GM23338 (cell line): Measurements from ENCODE around the gene NEB. TPM values are rescaled to one million over a fixed set of nuclear protein-coding genes. Genes with fewer than 3 reads are reported as not detected.

Experiments
- ATAC-seq: fragments of 200-7000 bp; cut with Tn5 transposase; 3 replicates; pipeline ENCODE4 v1.9.1; 2020
- DNase-seq: peaks from one replicate; pipeline ENCODE4 v3.0.0-alpha.2; 2015; ENCODE audit warnings: low spot score
- H2AFZ ChIP-seq: fragments of 200-600 bp; sonication (generic); 2 replicates; pipeline ENCODE4 v1.8.0; 2016; ENCODE audit warnings: antibody characterized with exemption, mild to moderate bottlenecking, moderate library complexity
- H3F3A ChIP-seq: fragments of 200-600 bp; sonication (generic); replicated peaks from 2 replicates; pipeline ENCODE4 v1.8.0; 2017; ENCODE audit warnings: antibody characterized with exemption, mixed run types, low read depth
- H3K27ac ChIP-seq: fragments of 200-600 bp; sonication (generic); 2 replicates; pipeline ENCODE4 v1.6.1; 2016; ENCODE audit warnings: low read depth
- H3K27me3 ChIP-seq: fragments of 200-600 bp; sonication (generic); 2 replicates; pipeline ENCODE4 v1.8.0; 2016; ENCODE audit warnings: mild to moderate bottlenecking, mixed run types, moderate library complexity; ENCODE audit not compliant: insufficient read depth
- H3K36me3 ChIP-seq: fragments of 200-600 bp; sonication (generic); 2 replicates; pipeline ENCODE4 v1.8.0; 2016; ENCODE audit warnings: mild to moderate bottlenecking; ENCODE audit not compliant: insufficient read depth
- H3K4me1 ChIP-seq: fragments of 200-600 bp; sonication (generic); 2 replicates; pipeline ENCODE4 v1.8.0; 2016; ENCODE audit warnings: mild to moderate bottlenecking, moderate library complexity; ENCODE audit not compliant: insufficient read depth
- H3K4me2 ChIP-seq: fragments of 200-600 bp; sonication (generic); 2 replicates; pipeline ENCODE4 v1.7.1; 2017; ENCODE audit warnings: mixed run types
- H3K4me3 ChIP-seq: fragments of 200-600 bp; sonication (generic); 2 replicates; pipeline ENCODE4 v1.6.1; 2016; ENCODE audit warnings: mixed run types
- H3K79me2 ChIP-seq: fragments of 200-600 bp; sonication (generic); replicated peaks from 2 replicates; pipeline ENCODE4 v1.8.0; 2017; ENCODE audit warnings: mild to moderate bottlenecking; ENCODE audit not compliant: insufficient read depth
- H3K9me2 ChIP-seq: fragments of 200-600 bp; sonication (generic); 2 replicates; pipeline ENCODE4 v1.8.0; 2017; ENCODE audit not compliant: insufficient read depth
- H4K20me1 ChIP-seq: fragments of 200-600 bp; sonication (generic); replicated peaks from 2 replicates; pipeline ENCODE4 v1.8.0; 2017; ENCODE audit warnings: mild to moderate bottlenecking; ENCODE audit not compliant: insufficient read depth
- H3K27ac Mint-ChIP-seq: 2 replicates; pipeline ENCODE4 v1.8.0; 2020; ENCODE audit warnings: inconsistent platforms, mild to moderate bottlenecking, moderate library complexity, mixed read lengths
- H3K27me3 Mint-ChIP-seq: 3 replicates; pipeline ENCODE4 v1.8.0; 2022; ENCODE audit warnings: low read depth, mild to moderate bottlenecking, moderate library complexity, mixed read lengths, inconsistent platforms; ENCODE audit not compliant: insufficient read depth, poor library complexity
- H3K36me3 Mint-ChIP-seq: 3 replicates; pipeline ENCODE4 v1.8.0; 2021; ENCODE audit warnings: low read depth, mild to moderate bottlenecking, inconsistent platforms, moderate library complexity, mixed read lengths
- H3K4me1 Mint-ChIP-seq: 3 replicates; pipeline ENCODE4 v1.8.0; 2020; ENCODE audit warnings: mild to moderate bottlenecking, inconsistent platforms, mixed read lengths
- H3K4me3 Mint-ChIP-seq: 3 replicates; pipeline ENCODE4 v1.8.0; 2021; ENCODE audit warnings: moderate library complexity, mild to moderate bottlenecking, inconsistent platforms, mixed read lengths
- H3K9me3 Mint-ChIP-seq: 3 replicates; pipeline ENCODE4 v1.8.0; 2020; ENCODE audit warnings: moderate library complexity, mild to moderate bottlenecking, inconsistent platforms, mixed read lengths
- CREB1 ChIP-seq: fragments of 250-450 bp; sonication (Bioruptor Pico); IDR thresholded peaks from 2 replicates; pipeline ENCODE4 v1.5.0; 2020; ENCODE audit warnings: low read depth, mild to moderate bottlenecking, moderate library complexity
- EZH2 ChIP-seq: fragments of 200-600 bp; sonication (generic); IDR thresholded peaks from one replicate; pipeline ENCODE4 v1.8.0; 2017; ENCODE audit warnings: antibody characterized with exemption, mild to moderate bottlenecking, low read depth; ENCODE audit not compliant: unreplicated experiment
- EZH2phosphoT487 ChIP-seq: fragments of 200-600 bp; sonication (generic); IDR thresholded peaks from one replicate; pipeline ENCODE4 v1.8.1; 2018; ENCODE audit warnings: antibody characterized with exemption; ENCODE audit not compliant: unreplicated experiment
- JUNB ChIP-seq: IDR thresholded peaks from one replicate; pipeline ENCODE4 v1.6.1; 2016; ENCODE audit warnings: antibody characterized with exemption; ENCODE audit not compliant: unreplicated experiment
- NANOG ChIP-seq: IDR thresholded peaks from 2 replicates; pipeline ENCODE4 v1.6.1; 2016; ENCODE audit warnings: antibody characterized with exemption, borderline replicate concordance
- POLR2AphosphoS5 ChIP-seq: IDR thresholded peaks from 2 replicates; pipeline ENCODE4 v1.6.1; 2016; ENCODE audit warnings: antibody characterized with exemption, low read depth
- STAT1 ChIP-seq: IDR thresholded peaks from one replicate; pipeline ENCODE4 v1.6.1; 2016; ENCODE audit warnings: antibody characterized with exemption; ENCODE audit not compliant: unreplicated experiment
- ZNF114 ChIP-seq: fragments of 250-450 bp; sonication (Bioruptor Pico); IDR thresholded peaks from 2 replicates; pipeline ENCODE4 v1.5.0; 2020; ENCODE audit warnings: mild to moderate bottlenecking, moderate library complexity
- ZNF331 ChIP-seq: fragments of 250-450 bp; sonication (Bioruptor Pico); IDR thresholded peaks from 2 replicates; pipeline ENCODE4 v1.5.0; 2020; ENCODE audit warnings: low read depth, mild to moderate bottlenecking, moderate library complexity
- polyA plus RNA-seq: library from polyadenylated mRNA; unstranded; fragments of >200 nt; fragmentation: Nextera tagmentation; extraction: Ambion mirVana; gene quantifications from 2 replicates; pipeline ENCODE4 v1.2.1, GENCODE V29; 2016
- total RNA-seq: library from RNA; depleted of rRNA; stranded (reverse); fragments of >200 nt; shearing (Covaris generic); gene quantifications from 2 replicates; pipeline ENCODE4 v1.2.3, GENCODE V29; 2014
- TF ChIP-seq, protein P1 (sequence below): IDR thresholded peaks from 2 replicates; pipeline ENCODE4 v1.6.1; 2016; ENCODE audit warnings: antibody characterized with exemption
- TF ChIP-seq, protein P2 (sequence below): IDR thresholded peaks from one replicate; pipeline ENCODE4 v1.6.1; 2018; ENCODE audit warnings: antibody characterized with exemption; ENCODE audit not compliant: unreplicated experiment
- TF ChIP-seq, protein P3 (sequence below), 2 experiments: fragments of 200-600 bp in 1 of 2; sonication (generic) in 1 of 2; conservative IDR thresholded peaks; 2 replicates each; pipeline versions ENCODE4 v1.5.1 to v1.6.1; 2016 to 2017; ENCODE audit warnings: antibody characterized with exemption in 2 of 2, low read depth in 2 of 2, mild to moderate bottlenecking in 2 of 2, moderate library complexity in 1 of 2
- TF ChIP-seq, protein P4 (sequence below): fragments of 250-450 bp; sonication (Bioruptor Pico); IDR thresholded peaks from 2 replicates; pipeline ENCODE4 v1.5.0; 2020; ENCODE audit warnings: mild to moderate bottlenecking, moderate library complexity

NEB gene
- total and polyA plus RNA-seq, 2 experiments from 2014 or later, result 6.2 to 13.7 TPM

DNA sequence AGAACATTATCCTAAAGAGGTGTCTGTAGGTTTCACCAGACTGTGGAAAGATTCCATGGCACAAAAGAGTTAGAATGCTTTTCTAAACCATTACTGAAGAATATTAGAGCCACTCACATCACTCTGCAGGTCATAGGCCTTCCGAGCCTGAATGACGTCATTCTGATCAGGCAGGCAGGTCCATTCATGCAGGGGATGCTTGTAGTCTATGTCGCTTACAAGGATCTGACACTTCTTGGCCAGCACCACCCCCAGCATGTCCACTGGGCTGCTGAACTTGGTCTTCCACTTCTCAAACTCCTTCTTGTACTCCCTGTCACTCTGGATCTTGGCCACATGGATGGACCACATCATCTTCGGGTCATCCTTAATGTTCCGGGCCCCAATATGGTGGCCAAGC is 120.1 kb downstream of the NEB start:
- Mint-ChIP-seq H3K9me3 (no peaks in the 10 kb centered on the region), H3K4me1 (no peaks in the 10 kb centered on the region), H3K27ac (no peak overlapping the region), H3K4me3 (no peak overlapping the region), H3K36me3 (no peaks in the 10 kb centered on the region), H3K27me3 (no peaks in the 10 kb centered on the region)
- no peaks in the 10 kb centered on the region for H3K4me1 ChIP-seq
- no peaks in the 10 kb centered on the region for H4K20me1 ChIP-seq
- no peak overlapping the region for H3K27ac ChIP-seq
- TF ChIP-seq STAT1 (no peak), POLR2AphosphoS5 (no peak), CREB1 (no peak), EZH2phosphoT487 (no peak), NANOG (no peak), ZNF331 (no peak), ZNF114 (CRISPR knock-in tag) (no peak), EZH2 (no peak), JUNB (no peak)
- TF ChIP-seq, protein P1, sequence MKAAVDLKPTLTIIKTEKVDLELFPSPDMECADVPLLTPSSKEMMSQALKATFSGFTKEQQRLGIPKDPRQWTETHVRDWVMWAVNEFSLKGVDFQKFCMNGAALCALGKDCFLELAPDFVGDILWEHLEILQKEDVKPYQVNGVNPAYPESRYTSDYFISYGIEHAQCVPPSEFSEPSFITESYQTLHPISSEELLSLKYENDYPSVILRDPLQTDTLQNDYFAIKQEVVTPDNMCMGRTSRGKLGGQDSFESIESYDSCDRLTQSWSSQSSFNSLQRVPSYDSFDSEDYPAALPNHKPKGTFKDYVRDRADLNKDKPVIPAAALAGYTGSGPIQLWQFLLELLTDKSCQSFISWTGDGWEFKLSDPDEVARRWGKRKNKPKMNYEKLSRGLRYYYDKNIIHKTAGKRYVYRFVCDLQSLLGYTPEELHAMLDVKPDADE, result no peak
- TF ChIP-seq, protein P2, sequence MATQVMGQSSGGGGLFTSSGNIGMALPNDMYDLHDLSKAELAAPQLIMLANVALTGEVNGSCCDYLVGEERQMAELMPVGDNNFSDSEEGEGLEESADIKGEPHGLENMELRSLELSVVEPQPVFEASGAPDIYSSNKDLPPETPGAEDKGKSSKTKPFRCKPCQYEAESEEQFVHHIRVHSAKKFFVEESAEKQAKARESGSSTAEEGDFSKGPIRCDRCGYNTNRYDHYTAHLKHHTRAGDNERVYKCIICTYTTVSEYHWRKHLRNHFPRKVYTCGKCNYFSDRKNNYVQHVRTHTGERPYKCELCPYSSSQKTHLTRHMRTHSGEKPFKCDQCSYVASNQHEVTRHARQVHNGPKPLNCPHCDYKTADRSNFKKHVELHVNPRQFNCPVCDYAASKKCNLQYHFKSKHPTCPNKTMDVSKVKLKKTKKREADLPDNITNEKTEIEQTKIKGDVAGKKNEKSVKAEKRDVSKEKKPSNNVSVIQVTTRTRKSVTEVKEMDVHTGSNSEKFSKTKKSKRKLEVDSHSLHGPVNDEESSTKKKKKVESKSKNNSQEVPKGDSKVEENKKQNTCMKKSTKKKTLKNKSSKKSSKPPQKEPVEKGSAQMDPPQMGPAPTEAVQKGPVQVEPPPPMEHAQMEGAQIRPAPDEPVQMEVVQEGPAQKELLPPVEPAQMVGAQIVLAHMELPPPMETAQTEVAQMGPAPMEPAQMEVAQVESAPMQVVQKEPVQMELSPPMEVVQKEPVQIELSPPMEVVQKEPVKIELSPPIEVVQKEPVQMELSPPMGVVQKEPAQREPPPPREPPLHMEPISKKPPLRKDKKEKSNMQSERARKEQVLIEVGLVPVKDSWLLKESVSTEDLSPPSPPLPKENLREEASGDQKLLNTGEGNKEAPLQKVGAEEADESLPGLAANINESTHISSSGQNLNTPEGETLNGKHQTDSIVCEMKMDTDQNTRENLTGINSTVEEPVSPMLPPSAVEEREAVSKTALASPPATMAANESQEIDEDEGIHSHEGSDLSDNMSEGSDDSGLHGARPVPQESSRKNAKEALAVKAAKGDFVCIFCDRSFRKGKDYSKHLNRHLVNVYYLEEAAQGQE, result no peak
- TF ChIP-seq, protein P3, sequence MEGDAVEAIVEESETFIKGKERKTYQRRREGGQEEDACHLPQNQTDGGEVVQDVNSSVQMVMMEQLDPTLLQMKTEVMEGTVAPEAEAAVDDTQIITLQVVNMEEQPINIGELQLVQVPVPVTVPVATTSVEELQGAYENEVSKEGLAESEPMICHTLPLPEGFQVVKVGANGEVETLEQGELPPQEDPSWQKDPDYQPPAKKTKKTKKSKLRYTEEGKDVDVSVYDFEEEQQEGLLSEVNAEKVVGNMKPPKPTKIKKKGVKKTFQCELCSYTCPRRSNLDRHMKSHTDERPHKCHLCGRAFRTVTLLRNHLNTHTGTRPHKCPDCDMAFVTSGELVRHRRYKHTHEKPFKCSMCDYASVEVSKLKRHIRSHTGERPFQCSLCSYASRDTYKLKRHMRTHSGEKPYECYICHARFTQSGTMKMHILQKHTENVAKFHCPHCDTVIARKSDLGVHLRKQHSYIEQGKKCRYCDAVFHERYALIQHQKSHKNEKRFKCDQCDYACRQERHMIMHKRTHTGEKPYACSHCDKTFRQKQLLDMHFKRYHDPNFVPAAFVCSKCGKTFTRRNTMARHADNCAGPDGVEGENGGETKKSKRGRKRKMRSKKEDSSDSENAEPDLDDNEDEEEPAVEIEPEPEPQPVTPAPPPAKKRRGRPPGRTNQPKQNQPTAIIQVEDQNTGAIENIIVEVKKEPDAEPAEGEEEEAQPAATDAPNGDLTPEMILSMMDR (conservative IDR thresholded peaks at IDR 0.05; ENCODE audit: low read depth in 2 of 2), result no peak
- TF ChIP-seq, protein P4, sequence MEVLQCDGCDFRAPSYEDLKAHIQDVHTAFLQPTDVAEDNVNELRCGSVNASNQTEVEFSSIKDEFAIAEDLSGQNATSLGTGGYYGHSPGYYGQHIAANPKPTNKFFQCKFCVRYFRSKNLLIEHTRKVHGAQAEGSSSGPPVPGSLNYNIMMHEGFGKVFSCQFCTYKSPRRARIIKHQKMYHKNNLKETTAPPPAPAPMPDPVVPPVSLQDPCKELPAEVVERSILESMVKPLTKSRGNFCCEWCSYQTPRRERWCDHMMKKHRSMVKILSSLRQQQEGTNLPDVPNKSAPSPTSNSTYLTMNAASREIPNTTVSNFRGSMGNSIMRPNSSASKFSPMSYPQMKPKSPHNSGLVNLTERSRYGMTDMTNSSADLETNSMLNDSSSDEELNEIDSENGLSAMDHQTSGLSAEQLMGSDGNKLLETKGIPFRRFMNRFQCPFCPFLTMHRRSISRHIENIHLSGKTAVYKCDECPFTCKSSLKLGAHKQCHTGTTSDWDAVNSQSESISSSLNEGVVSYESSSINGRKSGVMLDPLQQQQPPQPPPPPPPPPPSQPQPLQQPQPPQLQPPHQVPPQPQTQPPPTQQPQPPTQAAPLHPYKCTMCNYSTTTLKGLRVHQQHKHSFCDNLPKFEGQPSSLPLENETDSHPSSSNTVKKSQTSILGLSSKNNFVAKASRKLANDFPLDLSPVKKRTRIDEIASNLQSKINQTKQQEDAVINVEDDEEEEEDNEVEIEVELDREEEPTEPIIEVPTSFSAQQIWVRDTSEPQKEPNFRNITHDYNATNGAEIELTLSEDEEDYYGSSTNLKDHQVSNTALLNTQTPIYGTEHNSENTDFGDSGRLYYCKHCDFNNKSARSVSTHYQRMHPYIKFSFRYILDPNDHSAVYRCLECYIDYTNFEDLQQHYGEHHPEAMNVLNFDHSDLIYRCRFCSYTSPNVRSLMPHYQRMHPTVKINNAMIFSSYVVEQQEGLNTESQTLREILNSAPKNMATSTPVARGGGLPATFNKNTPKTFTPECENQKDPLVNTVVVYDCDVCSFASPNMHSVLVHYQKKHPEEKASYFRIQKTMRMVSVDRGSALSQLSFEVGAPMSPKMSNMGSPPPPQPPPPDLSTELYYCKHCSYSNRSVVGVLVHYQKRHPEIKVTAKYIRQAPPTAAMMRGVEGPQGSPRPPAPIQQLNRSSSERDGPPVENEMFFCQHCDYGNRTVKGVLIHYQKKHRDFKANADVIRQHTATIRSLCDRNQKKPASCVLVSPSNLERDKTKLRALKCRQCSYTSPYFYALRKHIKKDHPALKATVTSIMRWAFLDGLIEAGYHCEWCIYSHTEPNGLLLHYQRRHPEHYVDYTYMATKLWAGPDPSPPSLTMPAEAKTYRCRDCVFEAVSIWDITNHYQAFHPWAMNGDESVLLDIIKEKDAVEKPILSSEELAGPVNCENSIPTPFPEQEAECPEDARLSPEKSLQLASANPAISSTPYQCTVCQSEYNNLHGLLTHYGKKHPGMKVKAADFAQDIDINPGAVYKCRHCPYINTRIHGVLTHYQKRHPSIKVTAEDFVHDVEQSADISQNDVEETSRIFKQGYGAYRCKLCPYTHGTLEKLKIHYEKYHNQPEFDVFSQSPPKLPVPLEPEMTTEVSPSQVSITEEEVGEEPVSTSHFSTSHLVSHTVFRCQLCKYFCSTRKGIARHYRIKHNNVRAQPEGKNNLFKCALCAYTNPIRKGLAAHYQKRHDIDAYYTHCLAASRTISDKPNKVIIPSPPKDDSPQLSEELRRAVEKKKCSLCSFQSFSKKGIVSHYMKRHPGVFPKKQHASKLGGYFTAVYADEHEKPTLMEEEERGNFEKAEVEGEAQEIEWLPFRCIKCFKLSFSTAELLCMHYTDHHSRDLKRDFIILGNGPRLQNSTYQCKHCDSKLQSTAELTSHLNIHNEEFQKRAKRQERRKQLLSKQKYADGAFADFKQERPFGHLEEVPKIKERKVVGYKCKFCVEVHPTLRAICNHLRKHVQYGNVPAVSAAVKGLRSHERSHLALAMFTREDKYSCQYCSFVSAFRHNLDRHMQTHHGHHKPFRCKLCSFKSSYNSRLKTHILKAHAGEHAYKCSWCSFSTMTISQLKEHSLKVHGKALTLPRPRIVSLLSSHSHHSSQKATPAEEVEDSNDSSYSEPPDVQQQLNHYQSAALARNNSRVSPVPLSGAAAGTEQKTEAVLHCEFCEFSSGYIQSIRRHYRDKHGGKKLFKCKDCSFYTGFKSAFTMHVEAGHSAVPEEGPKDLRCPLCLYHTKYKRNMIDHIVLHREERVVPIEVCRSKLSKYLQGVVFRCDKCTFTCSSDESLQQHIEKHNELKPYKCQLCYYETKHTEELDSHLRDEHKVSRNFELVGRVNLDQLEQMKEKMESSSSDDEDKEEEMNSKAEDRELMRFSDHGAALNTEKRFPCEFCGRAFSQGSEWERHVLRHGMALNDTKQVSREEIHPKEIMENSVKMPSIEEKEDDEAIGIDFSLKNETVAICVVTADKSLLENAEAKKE (CRISPR knock-in tag), result no peak
- H3K36me3 ChIP-seq, result no peaks in the 10 kb centered on the region
- no peaks in the 10 kb centered on the region for H3K9me2 ChIP-seq
- H2AFZ ChIP-seq, result no peak overlapping the region
- no peak overlapping the region for H3K4me2 ChIP-seq
- ATAC-seq, result no peak
- no peak for DNase-seq
- no peak overlapping the region for H3K4me3 ChIP-seq
- H3K79me2 ChIP-seq, result no peaks in the 10 kb centered on the region
- no peaks in the 10 kb centered on the region for H3F3A ChIP-seq
- H3K27me3 ChIP-seq, result no peaks in the 10 kb centered on the region
